Measurements from ENCODE around the gene SIGLEC10. TPM values are rescaled to one million over a fixed set of nuclear protein-coding genes. Genes with fewer than 3 reads are reported as not detected.
"Not testable (repeated sequence)": the region's sequence is repeated elsewhere in the genome, so short reads cannot be mapped to it uniquely, and the experiment has no call there.

The SIGLEC10 gene
- total RNA-seq, 4 donors from 2014 or later = 0.87 to 1.3 (median 0.98) TPM; not detected in 1

DNA sequence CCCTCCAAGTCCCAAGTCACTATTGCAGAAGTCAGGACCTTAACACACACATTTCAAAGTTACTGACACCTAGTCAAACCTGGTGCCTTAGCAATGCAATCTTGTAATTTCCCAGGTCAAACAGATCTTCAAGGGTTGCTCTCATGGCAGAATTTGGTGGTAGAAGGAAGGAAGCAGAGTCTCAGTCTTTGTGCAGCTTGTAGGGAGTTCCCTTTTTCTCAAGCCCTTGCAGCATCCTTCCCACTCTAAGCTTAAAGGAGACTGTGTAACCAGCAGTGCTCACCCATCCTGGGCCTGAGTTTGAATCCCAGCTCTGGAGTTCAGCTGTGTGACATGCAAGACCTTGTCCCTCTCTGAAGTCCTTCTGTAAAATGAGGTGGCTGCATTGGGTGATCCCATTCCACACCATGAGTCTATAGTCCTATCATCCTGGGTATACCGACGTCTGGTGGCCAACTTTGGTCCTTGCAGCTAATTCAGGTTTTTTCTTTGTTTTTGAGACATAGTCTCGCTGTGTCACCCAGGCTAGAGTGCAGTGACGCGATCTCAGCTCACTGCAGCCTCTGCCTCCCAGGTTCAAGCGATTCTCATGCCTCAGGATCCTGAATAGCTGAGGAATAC is 9.8 kb downstream of the SIGLEC10 start:
- intact Hi-C loops (cut with DNase I; ENCODE audit: low total_unique reads) (no loop called here), in situ Hi-C loops (cut with MboI; ENCODE audit: low sequenced_read_pairs in 4 of 4) (no loop called here)
- DNase-seq = no peak
- TF ChIP-seq, protein P1, sequence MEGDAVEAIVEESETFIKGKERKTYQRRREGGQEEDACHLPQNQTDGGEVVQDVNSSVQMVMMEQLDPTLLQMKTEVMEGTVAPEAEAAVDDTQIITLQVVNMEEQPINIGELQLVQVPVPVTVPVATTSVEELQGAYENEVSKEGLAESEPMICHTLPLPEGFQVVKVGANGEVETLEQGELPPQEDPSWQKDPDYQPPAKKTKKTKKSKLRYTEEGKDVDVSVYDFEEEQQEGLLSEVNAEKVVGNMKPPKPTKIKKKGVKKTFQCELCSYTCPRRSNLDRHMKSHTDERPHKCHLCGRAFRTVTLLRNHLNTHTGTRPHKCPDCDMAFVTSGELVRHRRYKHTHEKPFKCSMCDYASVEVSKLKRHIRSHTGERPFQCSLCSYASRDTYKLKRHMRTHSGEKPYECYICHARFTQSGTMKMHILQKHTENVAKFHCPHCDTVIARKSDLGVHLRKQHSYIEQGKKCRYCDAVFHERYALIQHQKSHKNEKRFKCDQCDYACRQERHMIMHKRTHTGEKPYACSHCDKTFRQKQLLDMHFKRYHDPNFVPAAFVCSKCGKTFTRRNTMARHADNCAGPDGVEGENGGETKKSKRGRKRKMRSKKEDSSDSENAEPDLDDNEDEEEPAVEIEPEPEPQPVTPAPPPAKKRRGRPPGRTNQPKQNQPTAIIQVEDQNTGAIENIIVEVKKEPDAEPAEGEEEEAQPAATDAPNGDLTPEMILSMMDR (IDR thresholded peaks at IDR 0.05 in 4 of 5, conservative IDR thresholded peaks at IDR 0.05 in 1 of 5) = peak in 3 of 5 experiments; percentile 17 to 31 (median 24)
- no peak for TF ChIP-seq POLR2A (IDR thresholded peaks at IDR 0.05)
- no peak for ATAC-seq
- no peak overlapping the region for H3K27ac ChIP-seq
- H3K9me3 ChIP-seq = no peaks in the 10 kb centered on the region
- no peaks in the 10 kb centered on the region for H3K27me3 ChIP-seq
- H3K4me3 ChIP-seq = no peak overlapping the region
- no peaks in the 10 kb centered on the region for H3K36me3 ChIP-seq
- H3K4me1 ChIP-seq = no peaks in the 10 kb centered on the region

DNA sequence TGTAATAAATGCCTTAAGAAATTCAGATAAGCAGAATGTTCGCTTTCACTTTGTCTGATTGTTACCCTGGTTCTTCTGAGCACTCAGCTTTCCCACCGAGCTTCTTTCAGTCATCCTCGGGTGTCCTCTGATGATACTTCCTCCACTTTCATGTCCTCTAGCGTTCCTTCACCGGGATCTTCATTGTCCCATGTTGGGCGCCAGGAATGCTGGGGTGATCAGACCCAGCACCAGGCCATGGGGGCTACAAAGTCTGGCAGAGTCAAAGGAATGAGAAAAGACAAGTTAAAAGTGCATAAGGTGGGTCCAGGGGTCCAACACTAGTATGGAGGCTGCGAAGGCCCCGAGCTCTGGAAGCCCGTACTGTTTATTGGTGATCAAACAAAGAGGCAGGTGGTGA is 15.3 kb downstream of the SIGLEC10 start:
- H3K4me1 ChIP-seq = no peaks in the 10 kb centered on the region
- H3K9me3 ChIP-seq = no peaks in the 10 kb centered on the region
- no peak overlapping the region for H3K27ac ChIP-seq
- H3K4me3 ChIP-seq = no peak overlapping the region
- TF ChIP-seq, protein P1 (IDR thresholded peaks at IDR 0.05 in 4 of 5, conservative IDR thresholded peaks at IDR 0.05 in 1 of 5) = no peak
- no peak for TF ChIP-seq POLR2A (IDR thresholded peaks at IDR 0.05)
- H3K27me3 ChIP-seq = no peaks in the 10 kb centered on the region
- in situ Hi-C loops (cut with MboI; ENCODE audit: low sequenced_read_pairs in 4 of 4) (no loop called here), intact Hi-C loops (cut with DNase I; ENCODE audit: low total_unique reads) (no loop called here)
- DNase-seq (no peak), ATAC-seq (no peak)
- no peaks in the 10 kb centered on the region for H3K36me3 ChIP-seq

DNA sequence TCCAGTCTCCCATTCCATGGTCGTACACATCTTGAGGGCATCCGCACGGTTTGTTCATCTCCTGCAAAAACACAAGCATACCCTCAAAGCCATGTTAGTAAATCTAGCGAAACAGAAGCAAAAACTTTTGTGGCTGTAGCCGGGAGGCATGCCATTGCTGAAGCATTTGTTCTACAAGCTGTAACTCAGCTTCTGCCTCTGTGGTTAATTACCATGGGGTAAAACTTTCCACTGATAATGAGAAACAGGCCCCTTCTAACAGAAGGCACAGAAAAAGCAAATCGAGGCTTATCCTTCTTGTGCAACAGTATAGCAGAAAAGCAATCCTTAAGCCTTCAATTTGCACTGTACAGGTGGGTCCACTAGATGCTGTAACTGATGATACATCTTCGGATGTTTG is 17.5 kb downstream of the SIGLEC10 start:
- DNase-seq; H3K36me3 ChIP-seq; H3K4me3 ChIP-seq; intact Hi-C loops (cut with DNase I; ENCODE audit: low total_unique reads); H3K4me1 ChIP-seq; H3K9me3 ChIP-seq; H3K27me3 ChIP-seq; ATAC-seq; H3K27ac ChIP-seq: not testable (repeated sequence)
- in situ Hi-C loops (cut with MboI; ENCODE audit: low sequenced_read_pairs in 4 of 4) = loop anchor here in 1 of 4 donors (5.0 kb wide), 1 partner anchor 63 kb away; no protein-coding TSS in a partner anchor

DNA sequence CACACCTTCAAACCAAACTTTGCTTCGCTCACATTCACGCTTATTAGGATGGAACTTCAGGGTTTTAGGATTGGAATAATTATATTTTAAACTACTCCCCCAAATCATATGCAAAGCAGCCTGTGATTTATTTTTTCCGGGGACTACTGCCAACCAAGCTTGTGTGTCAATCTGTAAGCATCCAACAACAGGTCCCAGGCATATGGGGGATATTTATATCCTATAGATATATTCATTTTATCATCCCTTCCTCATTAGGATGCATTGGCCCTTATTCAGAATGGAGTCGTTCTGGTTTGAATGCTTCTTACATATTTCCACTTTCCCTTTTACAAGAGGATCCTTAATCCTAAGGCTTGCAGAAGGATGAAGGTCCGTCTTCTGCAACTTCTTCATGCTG is 18.2 kb downstream of the SIGLEC10 start:
- Histone ChIP-seq H3K4me1 (peaks cover 4 to 6% of the 10 kb centered on the region in 2 donors), H3K27ac (no peak overlapping the region), H3K36me3 (no peaks in the 10 kb centered on the region), H3K9me3 (no peaks in the 10 kb centered on the region), H3K27me3 (no peaks in the 10 kb centered on the region), H3K4me3 (no peak overlapping the region)
- no peak for ATAC-seq
- in situ Hi-C loops (cut with MboI; ENCODE audit: low sequenced_read_pairs in 4 of 4) (loop anchor here in 1 of 4 donors (5.0 kb wide), 1 partner anchor 62 kb away; no protein-coding TSS in a partner anchor), intact Hi-C loops (cut with DNase I; ENCODE audit: low total_unique reads) (no loop called here)
- TF ChIP-seq POLR2A (IDR thresholded peaks at IDR 0.05) = no peak
- TF ChIP-seq, protein P1 (IDR thresholded peaks at IDR 0.05 in 4 of 5, conservative IDR thresholded peaks at IDR 0.05 in 1 of 5) = no peak
- no peak for DNase-seq

DNA sequence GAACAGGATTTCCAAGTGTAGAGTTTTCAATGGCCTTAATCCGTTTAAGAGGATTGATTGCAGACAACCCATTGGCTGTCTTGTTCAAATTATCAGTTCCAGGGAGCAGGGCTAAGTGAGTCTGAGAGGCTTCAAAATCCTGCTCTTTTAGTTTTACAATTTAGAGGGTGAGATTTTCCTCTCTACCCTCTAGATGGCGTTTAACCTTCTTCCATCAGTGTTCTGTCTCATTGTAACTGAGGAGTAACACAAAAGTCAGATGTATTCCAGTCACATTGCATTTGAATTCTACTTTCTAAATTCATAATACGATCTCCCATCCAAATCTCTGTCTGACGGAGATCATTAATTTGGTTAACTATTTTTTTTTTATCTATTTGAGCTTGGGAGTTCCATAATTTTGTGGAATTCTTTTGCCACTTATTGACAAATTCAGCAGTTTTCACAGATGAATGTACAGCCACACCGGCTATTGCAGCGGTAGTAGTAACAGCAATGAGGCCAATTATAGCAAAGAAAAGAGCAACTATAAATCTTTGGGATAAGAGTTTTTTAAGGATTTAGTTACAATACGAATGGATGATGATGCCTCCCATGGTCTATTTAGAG is 19.2 kb downstream of the SIGLEC10 start:
- DNase-seq = no peak
- intact Hi-C loops (cut with DNase I; ENCODE audit: low total_unique reads) (no loop called here), in situ Hi-C loops (cut with MboI; ENCODE audit: low sequenced_read_pairs in 4 of 4) (loop anchor here in 1 of 4 donors (5.0 kb wide), 1 partner anchor 61 kb away; no protein-coding TSS in a partner anchor)
- H3K4me1 ChIP-seq = peaks cover 7 to 9% of the 10 kb centered on the region in 2 donors
- no peak for ATAC-seq
- H3K27me3 ChIP-seq = no peaks in the 10 kb centered on the region
- no peaks in the 10 kb centered on the region for H3K9me3 ChIP-seq
- H3K36me3 ChIP-seq = no peaks in the 10 kb centered on the region
- H3K4me3 ChIP-seq = no peak overlapping the region
- no peak overlapping the region for H3K27ac ChIP-seq
- TF ChIP-seq, protein P1 (IDR thresholded peaks at IDR 0.05 in 4 of 5, conservative IDR thresholded peaks at IDR 0.05 in 1 of 5) = peak in 1 of 5 experiments; percentile 32
- TF ChIP-seq POLR2A (IDR thresholded peaks at IDR 0.05) = no peak

DNA sequence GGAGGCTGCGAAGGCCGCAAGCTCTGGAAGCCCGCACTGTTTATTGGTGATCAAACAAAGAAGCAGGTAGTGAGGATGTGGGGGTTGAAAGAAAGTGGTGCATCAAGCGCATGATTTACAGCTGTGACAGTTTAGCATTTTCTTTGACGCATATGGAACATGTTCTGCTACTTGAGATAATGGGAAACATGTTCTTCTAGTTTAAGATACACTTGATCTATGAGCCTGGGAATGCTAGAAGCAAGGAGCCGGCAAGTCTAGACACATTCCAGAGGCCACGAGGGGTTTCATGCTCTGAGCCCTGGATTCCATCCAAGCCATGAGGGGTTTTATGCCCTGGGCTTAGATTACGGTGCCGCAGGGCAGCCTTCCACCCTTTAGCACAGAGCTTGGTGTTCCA is 20.0 kb downstream of the SIGLEC10 start:
- in situ Hi-C loops (cut with MboI; ENCODE audit: low sequenced_read_pairs in 4 of 4) = loop anchor here in 1 of 4 donors (5.0 kb wide), 1 partner anchor 60 kb away; no protein-coding TSS in a partner anchor
- H3K4me3 ChIP-seq; H3K4me1 ChIP-seq; H3K36me3 ChIP-seq; ATAC-seq; H3K27me3 ChIP-seq; DNase-seq; intact Hi-C loops (cut with DNase I; ENCODE audit: low total_unique reads); H3K9me3 ChIP-seq; H3K27ac ChIP-seq: not testable (repeated sequence)

Data from gastrocnemius medialis (tissue), 4 donors.